WERI-Rb-1 (cell line): Measurements from ENCODE around the gene TCF7L1.

Source experiments
- DNase-seq: peaks from one replicate; pipeline ENCODE4 v3.0.0-alpha.2; 2020
- H3K27ac ChIP-seq: fragments of 250-450 bp; sonication (Bioruptor Pico); 2 replicates; pipeline ENCODE4 v1.5.1; 2020; ENCODE audit warnings: mild to moderate bottlenecking, moderate library complexity
- H3K27me3 ChIP-seq: fragments of 250-450 bp; sonication (Bioruptor Pico); 2 replicates; pipeline ENCODE4 v1.5.1; 2021; ENCODE audit warnings: mild to moderate bottlenecking, low read depth, moderate library complexity; ENCODE audit not compliant: insufficient read depth, severe bottlenecking
- H3K36me3 ChIP-seq: fragments of 250-450 bp; sonication (Bioruptor Pico); 2 replicates; pipeline ENCODE4 v1.5.1; 2020; ENCODE audit warnings: mild to moderate bottlenecking, moderate library complexity
- H3K4me3 ChIP-seq: 2 replicates; pipeline ENCODE4 v1.5.1; 2011; ENCODE audit warnings: low read depth, mild to moderate bottlenecking, control low read depth, low read length
- H3K9me3 ChIP-seq: fragments of 250-450 bp; sonication (Bioruptor Pico); 2 replicates; pipeline ENCODE4 v1.5.1; 2021; ENCODE audit warnings: mild to moderate bottlenecking, moderate library complexity; ENCODE audit not compliant: severe bottlenecking
- TF ChIP-seq, protein P1 (sequence below): IDR thresholded peaks from 2 replicates; pipeline ENCODE4 v1.5.1; 2011; ENCODE audit warnings: low read depth, mild to moderate bottlenecking, control low read depth, inconsistent platforms, low read length

TCF7L1 gene

GRCh38 chr2:85231468-85231805 is 98.2 kb downstream of the TCF7L1 start:
- Histone ChIP-seq H3K4me3 (no peak overlapping the region), H3K27me3 (no peaks in the 10 kb centered on the region), H3K9me3 (no peaks in the 10 kb centered on the region), H3K36me3 (no peaks in the 10 kb centered on the region), H3K27ac (no peak overlapping the region)
- DNase-seq = no peak
- TF ChIP-seq, protein P1, sequence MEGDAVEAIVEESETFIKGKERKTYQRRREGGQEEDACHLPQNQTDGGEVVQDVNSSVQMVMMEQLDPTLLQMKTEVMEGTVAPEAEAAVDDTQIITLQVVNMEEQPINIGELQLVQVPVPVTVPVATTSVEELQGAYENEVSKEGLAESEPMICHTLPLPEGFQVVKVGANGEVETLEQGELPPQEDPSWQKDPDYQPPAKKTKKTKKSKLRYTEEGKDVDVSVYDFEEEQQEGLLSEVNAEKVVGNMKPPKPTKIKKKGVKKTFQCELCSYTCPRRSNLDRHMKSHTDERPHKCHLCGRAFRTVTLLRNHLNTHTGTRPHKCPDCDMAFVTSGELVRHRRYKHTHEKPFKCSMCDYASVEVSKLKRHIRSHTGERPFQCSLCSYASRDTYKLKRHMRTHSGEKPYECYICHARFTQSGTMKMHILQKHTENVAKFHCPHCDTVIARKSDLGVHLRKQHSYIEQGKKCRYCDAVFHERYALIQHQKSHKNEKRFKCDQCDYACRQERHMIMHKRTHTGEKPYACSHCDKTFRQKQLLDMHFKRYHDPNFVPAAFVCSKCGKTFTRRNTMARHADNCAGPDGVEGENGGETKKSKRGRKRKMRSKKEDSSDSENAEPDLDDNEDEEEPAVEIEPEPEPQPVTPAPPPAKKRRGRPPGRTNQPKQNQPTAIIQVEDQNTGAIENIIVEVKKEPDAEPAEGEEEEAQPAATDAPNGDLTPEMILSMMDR = no peak

DNA sequence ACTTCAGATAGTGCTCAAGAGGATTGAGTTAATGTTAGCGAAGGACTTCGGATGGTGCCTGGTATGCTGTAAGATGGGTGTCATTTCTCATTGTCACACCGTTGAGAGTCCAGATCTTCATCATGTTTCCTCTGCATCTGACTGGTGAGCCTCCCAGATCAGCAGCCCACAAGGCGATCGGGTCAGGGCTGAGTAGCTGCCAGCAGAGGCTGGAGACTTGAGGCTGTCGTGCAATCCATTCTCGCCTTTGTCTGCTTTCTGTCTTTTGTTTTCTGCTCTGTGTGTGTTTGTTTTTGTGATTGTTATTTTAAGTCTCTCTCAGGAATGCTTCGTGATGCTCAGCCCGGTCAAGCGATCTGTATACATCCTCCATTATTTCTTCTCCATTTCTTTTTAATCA is 98.8 kb downstream of the TCF7L1 start:
- H3K27me3 ChIP-seq = no peaks in the 10 kb centered on the region
- no peak overlapping the region for H3K4me3 ChIP-seq
- no peaks in the 10 kb centered on the region for H3K36me3 ChIP-seq
- H3K27ac ChIP-seq = no peak overlapping the region
- DNase-seq = no peak
- TF ChIP-seq, protein P1 = no peak
- no peaks in the 10 kb centered on the region for H3K9me3 ChIP-seq

GRCh38 chr2:85234868-85235267 is 101.7 kb downstream of the TCF7L1 start:
- no peak overlapping the region for H3K4me3 ChIP-seq
- DNase-seq = no peak
- H3K27ac ChIP-seq = no peak overlapping the region
- TF ChIP-seq, protein P1 = no peak
- no peaks in the 10 kb centered on the region for H3K9me3 ChIP-seq
- no peaks in the 10 kb centered on the region for H3K36me3 ChIP-seq
- no peaks in the 10 kb centered on the region for H3K27me3 ChIP-seq

GRCh38 chr2:85235281-85235680 is 102.1 kb downstream of the TCF7L1 start:
- TF ChIP-seq, protein P1 = no peak
- Histone ChIP-seq H3K27ac (no peak overlapping the region), H3K36me3 (no peaks in the 10 kb centered on the region), H3K27me3 (no peaks in the 10 kb centered on the region), H3K9me3 (no peaks in the 10 kb centered on the region), H3K4me3 (no peak overlapping the region)
- DNase-seq = no peak

GRCh38 chr2:85236084-85236483 is 102.9 kb downstream of the TCF7L1 start:
- Histone ChIP-seq H3K27me3 (no peaks in the 10 kb centered on the region), H3K4me3 (no peak overlapping the region), H3K27ac (no peak overlapping the region), H3K36me3 (no peaks in the 10 kb centered on the region), H3K9me3 (no peaks in the 10 kb centered on the region)
- TF ChIP-seq, protein P1 = no peak
- DNase-seq = no peak

GRCh38 chr2:85237849-85238565 is 104.8 kb downstream of the TCF7L1 start:
- DNase-seq = no peak
- Histone ChIP-seq H3K4me3 (no peak overlapping the region), H3K27ac (no peak overlapping the region), H3K27me3 (no peaks in the 10 kb centered on the region), H3K36me3 (no peaks in the 10 kb centered on the region), H3K9me3 (no peaks in the 10 kb centered on the region)
- TF ChIP-seq, protein P1 = no peak
